NCI-H146 treated with DMSO at 0.1 percent for 48 hours (cell line): ENCODE measurements around the gene CHST10.
A peak's percentile ranks its signal among the peaks of the same experiment; 100 is the strongest.
"Not testable (repeated sequence)": the region's sequence is repeated elsewhere in the genome, so short reads cannot be mapped to it uniquely, and the experiment has no call there.

ENCODE experiments used
- DNase-seq: peaks from one replicate; lab custom pipeline; 2025; ENCODE audit not compliant: unreplicated experiment; lab: John Stamatoyannopoulos, UW

CHST10 gene, protein sequence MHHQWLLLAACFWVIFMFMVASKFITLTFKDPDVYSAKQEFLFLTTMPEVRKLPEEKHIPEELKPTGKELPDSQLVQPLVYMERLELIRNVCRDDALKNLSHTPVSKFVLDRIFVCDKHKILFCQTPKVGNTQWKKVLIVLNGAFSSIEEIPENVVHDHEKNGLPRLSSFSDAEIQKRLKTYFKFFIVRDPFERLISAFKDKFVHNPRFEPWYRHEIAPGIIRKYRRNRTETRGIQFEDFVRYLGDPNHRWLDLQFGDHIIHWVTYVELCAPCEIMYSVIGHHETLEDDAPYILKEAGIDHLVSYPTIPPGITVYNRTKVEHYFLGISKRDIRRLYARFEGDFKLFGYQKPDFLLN

DNA sequence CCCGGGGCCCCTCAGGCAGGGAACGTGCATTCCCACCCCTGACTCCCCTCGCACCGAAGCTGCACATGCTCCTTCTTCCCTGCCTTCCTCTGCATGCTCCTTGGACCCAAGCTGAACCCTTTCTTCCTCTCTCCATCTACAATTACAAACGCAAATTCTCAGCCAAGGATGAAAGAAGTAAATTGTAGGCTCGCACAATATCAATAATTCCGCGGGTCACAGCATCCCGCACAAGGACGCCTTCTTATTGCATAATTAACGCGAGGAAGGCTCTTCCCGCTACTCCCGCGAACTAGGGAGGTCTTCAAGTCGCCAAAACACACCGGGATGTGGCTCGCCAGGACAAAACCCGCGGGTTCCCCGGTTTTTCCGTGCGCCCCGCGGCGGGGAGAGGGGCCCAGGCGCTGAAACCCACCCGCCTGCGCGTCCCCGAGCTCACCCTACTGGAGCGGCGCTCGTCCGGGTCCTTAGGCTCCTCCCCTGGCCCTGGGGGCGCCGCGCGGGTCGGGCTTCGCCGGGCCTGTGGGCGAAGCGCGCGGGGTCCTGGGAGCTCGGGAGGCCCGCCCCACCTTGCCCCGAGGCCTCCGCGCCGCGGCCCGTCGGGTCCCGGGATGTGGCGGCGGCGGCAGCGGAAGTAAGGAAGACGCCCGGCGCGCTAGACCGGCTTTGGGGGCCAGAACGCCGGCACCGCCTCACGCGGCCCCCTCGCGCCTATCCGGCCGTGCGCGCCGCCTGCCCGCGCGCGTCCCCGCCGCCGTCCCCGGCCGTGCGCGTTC is at the start of gene CHST10:
CHST10 (minus strand) TSS at position 734 of the 776 bp plus-strand sequence. CDS start 10,993 bp downstream, outside the sequence.
- DNase-seq: peak; percentile 19

DNA sequence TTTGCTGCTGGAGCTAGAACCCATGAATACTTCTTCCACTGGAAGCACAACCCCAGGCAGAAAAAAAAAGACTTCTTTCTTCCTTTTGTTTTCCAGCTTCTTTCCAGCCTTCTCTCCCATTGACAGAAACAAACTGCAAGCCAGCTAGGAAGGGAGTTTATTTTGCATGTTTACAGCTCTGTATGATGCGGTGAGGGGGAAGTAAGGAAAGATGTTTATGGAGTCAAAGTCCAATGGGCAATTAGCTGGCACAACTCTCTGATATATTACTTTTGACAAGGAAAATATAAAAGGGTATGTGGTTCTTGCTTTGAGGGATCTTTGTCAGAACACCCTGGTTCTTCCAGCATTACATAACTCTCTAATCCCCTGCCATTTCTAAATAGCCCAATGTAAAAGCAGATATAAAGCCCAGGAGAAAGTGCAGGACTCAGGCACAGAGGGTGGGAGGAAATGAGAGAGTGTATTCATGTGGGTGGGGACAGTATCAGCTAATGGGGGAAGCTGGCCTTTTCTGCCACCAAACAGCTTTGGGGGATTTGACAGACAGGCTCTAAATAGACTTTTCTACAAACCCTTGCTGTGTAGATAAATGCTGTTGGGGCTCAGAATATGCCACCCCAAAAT is 43.5 kb upstream of the CHST10 start:
- no peak for DNase-seq

DNA sequence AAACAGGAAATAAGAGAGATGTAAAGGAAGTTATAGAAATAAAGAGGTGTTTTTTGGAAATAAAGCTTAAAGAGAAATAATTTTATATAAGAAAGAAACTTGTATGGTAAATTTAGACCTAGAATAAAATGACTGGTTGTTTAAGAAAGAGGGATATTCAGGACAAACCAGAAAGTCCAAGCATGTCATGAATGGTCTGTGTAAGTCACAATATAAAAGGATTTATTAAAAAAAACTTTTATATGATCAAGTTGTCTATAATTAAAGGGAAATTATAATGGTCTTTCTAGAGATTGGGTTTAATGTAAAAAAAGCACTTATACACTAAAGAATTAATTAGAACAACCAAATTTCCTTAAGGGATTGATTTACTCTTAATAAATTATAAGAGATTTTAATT is 38.9 kb upstream of the CHST10 start:
- not testable (repeated sequence) for DNase-seq

DNA sequence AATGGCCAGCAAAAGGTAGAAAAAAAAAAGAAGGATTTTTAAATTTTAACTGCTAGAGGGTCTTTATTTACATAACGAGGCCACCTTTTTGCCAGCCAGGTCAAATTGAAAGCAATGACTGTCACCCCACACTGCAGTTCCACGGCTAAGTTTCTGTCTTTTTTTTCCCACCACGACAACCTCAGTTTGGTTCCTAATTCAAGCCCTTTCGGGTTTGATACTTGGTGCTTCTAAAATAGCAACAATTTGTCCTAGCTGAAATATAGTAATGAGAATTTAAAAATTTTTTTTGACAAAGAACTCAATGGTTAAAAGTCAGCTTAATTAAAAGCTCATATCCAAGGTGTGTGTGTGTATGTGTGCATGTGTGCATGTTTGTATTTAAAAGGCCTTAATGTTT is 36.4 kb upstream of the CHST10 start:
- DNase-seq: no peak

DNA sequence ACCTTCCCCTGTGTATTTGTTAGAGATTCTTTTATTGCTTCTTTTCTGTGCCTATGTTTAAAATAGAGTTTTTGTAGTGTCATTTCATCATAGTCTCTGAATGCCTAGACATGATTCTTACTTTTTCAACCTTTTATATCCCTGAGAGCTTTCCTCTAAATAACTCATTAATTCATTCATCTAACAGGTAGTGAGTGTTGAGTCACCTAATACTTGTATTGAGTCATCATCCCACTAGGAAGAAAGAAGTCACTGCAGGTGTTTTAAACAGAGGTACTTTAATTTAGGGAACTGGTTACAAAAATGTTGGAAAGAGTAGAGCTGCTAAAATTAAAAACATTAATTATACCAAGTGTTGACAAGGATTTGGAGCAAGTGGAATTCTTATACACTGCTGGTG is 34.3 kb upstream of the CHST10 start:
- DNase-seq: no peak

DNA sequence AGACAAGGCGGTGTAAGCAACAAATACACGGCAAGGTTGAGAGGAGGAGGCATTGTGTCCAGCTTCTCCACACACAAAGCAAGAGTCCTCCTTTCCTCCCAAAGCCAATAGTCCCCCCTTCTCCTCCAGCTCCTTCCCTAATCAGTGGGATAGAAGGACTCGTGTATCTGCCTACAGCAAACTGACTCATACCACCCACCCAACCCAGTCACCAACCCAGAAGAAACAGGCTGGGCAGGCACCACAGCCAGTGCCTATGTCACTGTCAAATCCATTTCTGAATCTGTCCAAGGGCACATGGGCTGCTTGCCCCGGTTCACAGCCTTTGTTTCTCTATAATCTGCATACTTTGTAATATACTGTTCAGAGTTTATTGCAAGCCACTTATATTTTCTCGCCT is 33.6 kb upstream of the CHST10 start:
- DNase-seq: no peak

DNA sequence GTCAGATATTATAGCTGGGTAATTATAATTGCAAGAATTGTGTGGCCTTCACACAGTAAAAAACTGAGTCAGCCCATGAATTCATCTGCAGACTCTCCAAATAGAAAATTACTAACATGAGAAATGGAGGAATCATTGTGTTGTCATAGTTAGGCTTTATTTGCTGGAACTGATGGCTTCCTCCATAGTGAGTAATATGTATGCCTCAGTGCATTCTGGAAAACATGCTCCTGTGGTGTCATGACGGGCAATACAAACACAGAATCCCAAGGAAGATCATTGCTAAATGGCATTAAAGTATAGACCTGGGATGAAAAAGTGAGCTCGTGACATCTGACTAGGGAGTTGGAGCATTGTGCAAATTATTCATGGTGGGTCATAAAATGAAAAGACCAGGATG is 29.2 kb upstream of the CHST10 start:
- DNase-seq: no peak

DNA sequence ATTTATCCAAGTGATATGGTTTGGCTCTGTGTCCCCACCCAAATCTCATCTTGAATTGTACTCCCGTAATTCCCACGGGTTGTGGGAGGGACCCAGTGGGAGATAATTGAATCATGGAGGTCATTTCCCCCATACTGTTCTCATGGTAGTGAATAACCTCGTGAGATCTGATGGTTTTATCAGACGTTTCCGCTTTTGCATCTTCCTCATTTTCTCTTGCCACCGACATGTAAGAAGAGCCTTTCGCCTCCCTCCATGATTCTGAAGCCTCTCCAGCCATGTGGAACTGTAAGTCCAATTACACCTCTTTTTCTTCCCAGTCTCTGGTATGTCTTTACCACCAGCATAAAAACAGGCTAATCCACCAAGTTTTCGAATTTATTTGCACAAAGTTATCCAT is 20.3 kb upstream of the CHST10 start:
- no peak for DNase-seq

DNA sequence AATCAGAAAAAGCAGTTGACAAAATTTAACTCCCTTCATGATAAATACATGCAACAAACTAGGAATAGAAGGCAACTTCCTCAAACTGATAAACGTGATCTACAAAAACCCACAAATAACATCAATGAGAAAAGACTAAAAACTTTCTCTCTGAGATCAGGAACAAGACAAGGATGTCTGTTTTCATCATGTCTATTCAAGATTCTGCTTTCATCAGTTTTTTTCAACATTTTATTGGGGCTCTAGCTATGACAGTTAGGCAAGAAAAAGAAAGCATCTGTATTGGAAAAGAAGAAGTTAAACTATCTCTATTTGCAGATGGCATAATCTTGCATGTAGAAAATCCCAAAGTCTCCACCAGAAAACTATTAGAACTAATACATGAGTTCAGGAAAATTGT is 12.3 kb upstream of the CHST10 start:
- no peak for DNase-seq

DNA sequence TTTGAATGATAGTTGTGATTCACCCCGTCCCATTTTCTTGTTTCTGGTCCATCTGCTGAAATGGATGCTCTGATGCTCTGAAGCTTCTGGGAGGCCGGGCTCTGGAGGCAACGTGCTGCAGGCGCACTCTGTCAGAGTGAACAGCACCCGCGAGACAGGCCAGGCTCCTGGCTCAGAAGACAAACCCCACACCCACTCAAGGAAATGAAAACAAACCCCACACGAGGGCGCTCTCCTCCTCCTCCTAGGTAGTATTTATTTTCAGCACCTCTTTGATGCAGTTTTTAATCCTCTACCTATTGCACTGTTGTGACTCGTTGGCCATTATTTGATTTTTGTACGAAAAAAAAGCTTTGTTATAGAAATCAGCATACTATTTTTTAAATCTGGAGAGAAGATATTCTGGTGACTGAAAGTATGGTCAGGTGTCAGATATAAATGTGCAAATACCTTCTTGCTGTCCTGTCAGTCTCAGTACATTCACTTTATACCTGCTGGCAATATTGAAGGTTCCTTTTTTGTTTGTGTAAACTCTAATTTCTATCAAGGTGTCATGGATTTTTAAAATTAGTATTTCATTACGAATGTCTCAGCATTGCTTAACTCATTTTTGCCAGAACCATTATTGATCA is 10.3 kb upstream of the CHST10 start:
- peak; percentile 45 for DNase-seq

DNA sequence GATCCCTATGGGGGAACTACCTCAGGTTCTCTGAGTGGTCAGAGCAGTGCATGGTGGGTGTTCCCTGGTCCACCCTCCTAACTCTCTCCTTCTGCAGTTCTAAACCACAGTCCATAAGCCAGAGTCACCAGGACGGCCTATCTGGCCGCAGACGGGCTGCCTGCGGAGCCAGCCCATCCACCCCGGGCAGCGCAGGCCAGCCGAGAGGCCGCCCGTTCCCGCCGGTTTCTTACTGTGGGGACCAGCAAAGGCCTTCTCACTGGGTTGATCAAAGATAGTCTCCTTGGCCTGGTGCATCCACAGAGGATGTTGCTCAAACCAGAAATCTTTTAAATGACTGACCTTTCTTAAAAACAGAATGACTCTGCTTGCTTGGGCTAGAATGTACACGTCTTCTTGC is 9.6 kb upstream of the CHST10 start:
- DNase-seq: no peak

DNA sequence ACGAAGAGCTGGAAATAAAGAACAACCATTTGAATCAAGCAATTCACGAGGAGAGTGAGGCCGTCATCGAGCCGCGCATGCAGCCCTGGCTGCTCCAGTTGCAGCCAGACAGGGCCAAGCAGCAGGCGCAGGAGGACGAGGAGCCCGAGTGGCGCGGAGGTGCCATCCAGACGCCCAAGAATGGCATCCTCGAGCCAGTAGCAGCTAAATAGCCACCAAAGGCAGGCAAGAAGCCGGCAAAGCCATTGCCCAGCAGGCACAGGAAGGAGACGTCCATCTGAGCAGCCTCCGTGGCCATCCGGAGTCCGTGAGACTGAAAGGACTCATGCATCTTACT is 8.9 kb upstream of the CHST10 start:
- no peak for DNase-seq

DNA sequence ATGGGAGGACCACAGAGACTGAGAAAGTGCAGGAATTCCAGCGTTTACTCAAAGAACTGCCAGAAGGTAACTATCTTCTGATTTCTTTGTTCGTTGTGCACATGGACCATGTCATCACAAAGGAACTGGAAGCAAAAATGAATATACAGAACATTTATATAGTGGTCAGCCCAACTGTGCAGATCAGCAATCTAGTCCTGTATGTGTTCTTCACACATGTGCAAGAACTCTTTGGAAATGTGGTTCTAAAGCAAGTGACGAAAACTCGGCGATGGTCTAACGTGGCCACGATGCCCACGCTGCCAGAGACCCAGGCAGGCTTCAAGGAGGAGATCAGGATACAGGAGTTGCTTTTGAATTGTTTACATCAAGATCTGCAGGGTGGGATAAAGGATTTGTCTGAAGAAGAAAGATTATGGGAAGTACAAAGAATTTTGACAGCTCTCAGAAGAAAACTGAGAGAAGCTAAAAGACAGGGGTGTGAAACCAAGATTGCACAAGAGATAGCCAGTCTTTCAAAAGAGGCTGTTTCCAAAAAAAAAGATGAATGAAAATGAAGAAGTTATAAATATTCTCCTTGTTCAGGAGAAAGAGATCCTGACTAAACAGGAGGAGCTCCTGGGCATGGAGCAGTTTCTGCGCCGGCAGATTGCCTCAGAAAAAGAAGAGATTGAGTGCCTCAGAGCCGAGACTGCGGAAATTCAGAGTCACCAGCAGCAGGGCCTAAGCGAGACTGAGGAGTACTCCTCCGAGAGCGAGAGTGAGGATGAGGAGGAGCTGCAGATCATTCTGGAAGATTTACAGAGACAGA is 8.3 kb upstream of the CHST10 start:
- no peak for DNase-seq

DNA sequence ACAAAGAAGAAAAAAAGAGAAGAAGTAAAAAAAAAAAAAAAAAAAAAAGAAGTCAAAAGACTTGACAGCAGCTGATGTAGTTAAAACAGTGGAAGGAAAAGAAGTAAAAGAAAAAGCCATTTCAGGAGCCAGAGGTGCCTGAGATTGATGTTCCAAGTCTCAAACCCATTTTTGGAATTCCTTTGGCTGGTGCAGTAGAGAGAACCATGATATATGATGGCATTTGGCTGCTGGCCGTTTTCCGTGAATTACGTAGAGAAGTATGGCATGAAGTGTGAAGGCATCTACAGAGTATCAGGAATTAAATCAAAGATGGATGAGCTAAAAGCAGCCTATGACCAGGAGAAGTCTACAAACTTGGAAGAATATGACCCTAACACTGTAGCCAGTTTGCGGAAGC is 7.6 kb upstream of the CHST10 start:
- no peak for DNase-seq

DNA sequence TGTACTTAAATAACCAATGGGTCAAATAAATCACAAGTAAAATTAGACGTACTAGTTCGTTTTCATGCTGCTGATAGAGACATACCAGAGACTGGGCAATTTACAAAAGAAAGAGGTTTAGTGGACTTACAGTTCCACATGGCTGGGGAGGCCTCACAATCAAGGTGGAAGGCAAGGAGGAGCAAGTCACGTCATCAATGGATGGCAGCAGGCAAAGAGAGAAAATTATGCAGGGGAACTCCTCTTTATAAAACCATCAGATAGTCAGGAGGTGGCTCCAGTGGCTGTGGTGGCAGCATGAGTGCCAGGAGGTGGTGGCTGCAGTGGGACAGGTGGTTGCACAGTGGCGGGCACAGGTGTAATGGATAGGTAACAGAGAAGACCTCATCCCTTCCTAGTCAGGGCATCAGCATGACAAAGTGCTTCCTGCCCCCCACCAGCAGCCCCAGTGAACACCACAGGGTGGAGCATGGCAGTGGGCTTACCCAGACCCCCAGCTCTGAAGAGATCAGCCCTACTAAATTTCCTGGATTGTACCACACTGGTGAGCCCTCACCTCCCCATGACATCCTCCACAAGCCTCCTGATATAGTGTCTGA is 6.9 kb upstream of the CHST10 start:
- DNase-seq: no peak

DNA sequence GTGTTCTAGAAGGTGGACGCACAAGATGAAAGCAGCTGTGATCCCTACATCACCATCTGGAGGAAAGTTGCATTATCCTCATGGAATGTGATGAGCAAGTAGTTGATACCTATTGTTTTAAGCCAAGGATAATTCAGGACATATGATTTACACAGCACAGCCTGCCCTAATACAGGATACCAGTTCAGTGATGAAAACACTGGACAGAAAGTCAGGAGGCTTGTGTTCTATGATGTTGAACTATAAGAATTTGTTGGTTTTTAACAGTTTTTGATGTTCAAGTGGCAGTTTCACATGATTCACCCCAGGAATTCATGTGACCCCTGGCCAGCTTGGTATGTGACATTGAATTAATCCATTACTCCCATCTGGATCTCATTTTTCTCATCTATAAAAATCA is 6.2 kb upstream of the CHST10 start:
- DNase-seq: no peak

DNA sequence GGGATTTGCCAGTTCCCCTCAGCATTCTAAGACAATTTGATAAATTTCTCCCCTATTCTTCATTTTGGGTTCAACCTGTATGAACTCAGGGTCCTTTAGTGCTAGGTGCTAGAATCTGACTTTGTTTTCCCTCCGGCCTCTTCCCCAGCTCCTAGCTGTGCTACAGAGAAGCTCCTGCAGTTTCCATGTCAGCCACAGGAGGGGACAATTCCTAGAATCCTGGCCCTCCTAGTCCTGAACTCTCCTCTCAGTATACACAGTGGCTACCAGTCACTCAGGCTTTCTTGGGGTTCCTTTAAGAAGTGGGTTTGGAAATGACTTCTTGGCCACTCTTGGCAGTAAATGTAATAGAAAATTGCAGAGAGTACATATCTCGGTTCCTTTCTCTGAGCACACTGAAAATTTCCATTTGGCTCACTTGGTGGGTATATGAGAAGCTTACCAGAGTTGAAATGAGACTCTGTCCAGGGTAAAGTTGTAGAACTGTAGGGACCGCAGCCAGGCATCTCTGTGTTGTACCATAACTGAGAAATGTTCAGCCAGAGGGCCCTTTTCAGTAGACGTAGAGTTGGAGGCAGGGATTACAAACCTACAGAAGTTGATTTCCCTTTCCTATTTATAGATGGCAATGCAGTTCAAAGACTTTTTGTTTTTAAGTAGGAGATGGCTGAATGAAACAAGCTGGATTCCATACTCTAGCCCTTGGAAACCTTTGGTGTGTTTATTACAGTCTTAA is 5.0 kb upstream of the CHST10 start:
- DNase-seq: peak; percentile 14

DNA sequence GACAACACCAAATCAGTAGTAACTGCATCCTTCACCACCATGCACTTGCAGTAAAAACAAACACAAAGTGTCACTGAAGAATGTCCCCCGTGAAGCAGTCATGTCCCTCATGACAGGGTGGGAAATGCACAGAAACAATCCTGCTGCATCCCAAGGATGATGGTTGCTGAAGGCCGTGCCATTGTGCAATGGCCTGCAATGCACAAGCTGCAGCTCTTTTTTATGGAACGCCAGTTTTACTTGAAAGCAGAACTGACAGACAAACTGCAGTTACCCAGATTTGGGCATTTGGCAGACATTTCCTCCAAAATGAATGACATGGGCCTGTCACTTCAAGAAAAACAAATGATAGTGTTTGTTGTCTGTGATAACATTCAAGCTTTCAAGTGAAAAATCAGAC is 2.4 kb upstream of the CHST10 start:
- no peak for DNase-seq

DNA sequence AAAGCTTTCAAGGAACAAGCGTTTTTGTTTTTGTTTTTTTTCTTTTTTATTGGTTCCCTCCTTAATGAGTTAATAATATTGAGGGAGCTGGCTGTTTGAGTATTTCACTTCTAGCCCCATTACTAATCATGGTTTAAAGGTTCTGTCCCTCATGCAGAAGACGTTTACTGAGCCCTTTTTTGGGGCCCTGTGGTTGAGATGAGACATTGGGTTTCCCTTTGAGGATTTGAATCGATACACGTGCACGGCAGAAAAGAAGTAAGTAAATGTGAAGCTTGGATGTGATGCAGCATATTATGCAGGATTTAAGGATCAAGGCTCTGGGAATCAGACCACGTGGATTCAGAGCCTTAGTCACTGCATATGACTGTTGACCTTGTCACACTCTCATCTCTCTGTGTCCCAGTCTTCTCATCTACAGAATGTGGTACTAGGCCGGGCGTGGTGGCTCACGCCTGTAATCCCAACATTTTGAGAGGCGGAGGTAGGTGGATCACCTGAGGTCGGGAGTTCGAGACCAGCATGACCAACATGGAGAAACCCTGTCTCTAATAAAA is 1.0 kb upstream of the CHST10 start:
- no peak for DNase-seq
